GM18861 (cell line): ENCODE measurements around the gene TFE3.

Experiments used
- ATAC-seq: cut with Tn5 transposase; IDR thresholded peaks from one replicate; pipeline ENCODE4 v1.9.1; 2021; ENCODE audit not compliant: unreplicated experiment

Gene TFE3

DNA sequence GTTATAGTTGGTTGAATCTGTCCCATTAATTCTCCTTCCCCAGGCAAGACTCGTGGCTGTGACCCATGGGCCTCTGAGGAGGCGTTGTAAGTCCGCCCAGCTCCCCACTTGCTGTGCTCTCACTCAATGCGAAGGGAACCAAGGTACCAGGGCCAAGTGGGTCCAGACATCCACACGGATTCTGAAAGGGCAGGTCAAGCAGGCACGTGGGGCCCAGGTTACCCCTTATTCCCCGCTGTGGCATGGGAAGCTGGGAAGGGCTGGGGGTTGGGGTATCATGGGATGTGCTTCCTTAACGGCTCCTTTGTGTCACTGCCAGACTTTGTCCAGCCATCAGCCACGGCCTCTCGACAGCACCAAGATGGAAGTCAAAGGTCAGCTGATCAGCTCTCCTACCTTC lies 18.8 kb upstream of the TFE3 start:
- ATAC-seq, result no peak

DNA sequence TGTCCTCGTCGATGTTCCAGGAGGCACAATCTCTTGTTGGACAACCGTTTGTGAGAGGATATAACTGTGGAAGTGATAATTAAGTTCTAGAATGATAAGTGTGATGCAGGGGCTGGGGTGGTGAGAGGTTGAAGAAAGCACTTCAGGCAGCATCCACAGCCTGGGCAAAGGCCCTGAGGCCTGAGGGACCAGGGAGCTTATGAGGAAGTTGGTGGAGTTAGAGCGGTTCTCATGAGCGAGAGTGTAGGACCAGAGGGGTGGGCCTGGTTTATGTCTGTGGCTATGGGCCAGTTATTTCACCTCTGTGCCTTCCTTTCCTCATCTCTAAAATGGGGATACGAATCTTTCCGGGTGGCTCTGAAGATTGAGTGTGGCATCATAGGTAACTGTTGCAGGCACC lies 18.3 kb upstream of the TFE3 start:
- no peak for ATAC-seq

GRCh38 chrX:49060914-49061313 lies 17.8 kb upstream of the TFE3 start:
- ATAC-seq, result no peak

DNA sequence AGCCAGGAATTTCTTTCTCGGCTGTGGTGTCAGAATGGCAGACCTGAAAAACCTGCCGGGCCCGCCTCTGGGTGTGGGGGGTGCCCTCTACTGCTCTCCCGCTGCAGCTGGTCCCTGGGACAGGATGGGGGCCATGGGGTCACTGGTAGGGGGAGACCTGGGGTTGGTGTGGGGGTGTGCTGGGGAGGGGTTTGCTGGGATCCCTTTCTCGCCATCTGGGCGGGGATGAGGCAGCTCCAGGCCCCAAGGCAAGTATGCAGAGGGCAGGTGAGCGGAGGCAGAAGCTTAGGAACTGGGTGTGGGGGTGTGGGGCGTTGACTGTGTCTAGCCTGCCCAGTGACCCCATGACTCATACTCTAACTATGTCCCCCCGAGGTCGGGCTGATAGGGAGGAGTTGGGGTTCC lies 16.5 kb upstream of the TFE3 start:
- ATAC-seq, result no peak

DNA sequence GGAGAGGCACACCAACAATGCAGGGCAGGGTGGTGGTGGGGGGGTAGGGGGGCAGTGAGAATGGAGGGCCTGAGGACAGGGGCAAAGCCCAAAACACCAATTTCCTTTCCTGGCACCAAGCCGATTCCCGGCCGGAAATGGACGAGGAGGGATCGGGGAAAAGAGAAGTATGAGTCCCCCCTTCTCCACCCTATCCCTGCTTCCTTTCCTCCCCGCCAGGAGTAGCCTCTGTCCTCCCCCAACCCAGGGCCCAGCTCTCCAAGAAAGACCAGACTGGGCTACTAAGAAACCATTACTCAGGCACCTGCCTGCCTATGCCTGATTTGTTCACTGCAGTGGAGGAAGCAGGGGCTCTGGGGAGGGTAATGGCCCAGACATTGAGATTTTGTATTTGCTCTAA lies 16.0 kb upstream of the TFE3 start:
- no peak for ATAC-seq

GRCh38 chrX:49058794-49059193 lies 15.6 kb upstream of the TFE3 start, which contains the start of gene CCDC120:
CCDC120 (plus strand) TSS chrX:49058999; CDS start chrX:49062042, 3,043 bp downstream.
- ATAC-seq, result no peak

- ATAC-seq, result no peak
These were observed 11.1 kb upstream of the TFE3 start for GRCh38 chrX:49054073-49054762.

- no peak for ATAC-seq
These were observed 10.3 kb upstream of the TFE3 start for GRCh38 chrX:49053223-49054072.

GRCh38 chrX:49043987-49044281 lies 777 bp upstream of the TFE3 start:
- no peak for ATAC-seq

- ATAC-seq, result no peak
These were observed 457 bp downstream of the TFE3 start for GRCh38 chrX:49042581-49043219.

GRCh38 chrX:49041744-49042580 lies 1.2 kb downstream of the TFE3 start:
- no peak for ATAC-seq

GRCh38 chrX:49040376-49040955 lies 2.7 kb downstream of the TFE3 start:
- ATAC-seq, result no peak

DNA sequence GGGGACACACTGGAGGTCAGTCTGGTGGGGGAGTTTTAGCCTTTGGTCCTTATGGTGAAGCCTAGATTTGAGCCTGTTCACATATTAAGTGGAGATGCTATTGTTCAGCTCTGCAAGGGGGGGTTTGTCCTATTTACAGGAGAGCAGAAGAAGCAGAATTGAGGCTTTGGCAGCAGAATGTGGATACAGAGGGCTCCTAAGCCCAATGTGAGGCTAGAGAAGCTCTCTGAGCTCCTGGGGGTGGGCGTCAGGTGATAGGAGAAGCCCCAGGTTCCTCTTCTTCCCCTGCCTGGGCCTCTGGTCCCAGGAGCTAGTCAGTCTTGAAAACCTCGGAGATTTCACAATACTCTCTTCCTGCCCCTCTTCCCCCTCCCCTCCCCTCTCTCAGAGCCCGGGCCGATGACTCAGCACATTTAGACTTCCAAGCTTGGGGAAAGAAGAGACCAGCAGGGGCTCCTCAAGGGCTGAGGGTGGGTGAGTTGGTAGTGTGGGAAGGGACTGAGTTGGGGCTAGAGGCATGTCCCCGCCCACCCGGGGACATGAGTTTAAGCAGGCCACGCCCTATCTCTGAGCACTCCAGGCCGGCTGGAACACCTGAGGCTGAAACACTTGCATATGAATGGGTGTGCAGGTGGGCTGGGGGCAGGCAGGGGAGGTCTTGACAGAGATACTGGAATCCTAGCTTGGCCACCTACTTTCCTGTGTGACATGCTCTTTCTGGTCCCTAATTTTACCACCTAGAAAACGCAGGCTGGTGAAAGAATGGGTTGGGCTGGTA lies 3.4 kb downstream of the TFE3 start:
- ATAC-seq, result no peak

GRCh38 chrX:49037883-49038475 lies 5.2 kb downstream of the TFE3 start:
- ATAC-seq, result no peak

DNA sequence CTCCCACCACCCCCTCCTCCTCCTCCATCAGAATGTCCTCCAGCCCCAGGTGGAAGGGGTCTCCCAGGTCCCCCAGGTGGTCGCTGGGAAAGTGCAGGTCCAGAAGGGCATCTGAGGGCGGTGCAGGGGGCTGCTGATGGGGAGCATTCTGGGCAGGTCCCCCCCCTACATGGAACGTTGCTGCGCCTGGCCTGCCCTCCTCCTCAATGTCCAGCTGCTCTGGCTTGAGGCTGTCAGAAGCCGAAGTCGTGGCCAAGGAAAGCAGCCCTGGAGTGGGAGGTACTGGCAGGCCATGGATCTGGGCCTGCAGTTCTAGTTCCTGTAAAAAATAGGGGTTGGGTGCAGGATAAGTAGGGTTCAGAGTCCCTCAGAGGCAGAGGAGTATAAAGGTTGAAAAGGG lies 12.9 kb downstream of the TFE3 start:
- ATAC-seq, result no peak

GRCh38 chrX:49029876-49030275 lies 13.3 kb downstream of the TFE3 start:
- ATAC-seq, result no peak

DNA sequence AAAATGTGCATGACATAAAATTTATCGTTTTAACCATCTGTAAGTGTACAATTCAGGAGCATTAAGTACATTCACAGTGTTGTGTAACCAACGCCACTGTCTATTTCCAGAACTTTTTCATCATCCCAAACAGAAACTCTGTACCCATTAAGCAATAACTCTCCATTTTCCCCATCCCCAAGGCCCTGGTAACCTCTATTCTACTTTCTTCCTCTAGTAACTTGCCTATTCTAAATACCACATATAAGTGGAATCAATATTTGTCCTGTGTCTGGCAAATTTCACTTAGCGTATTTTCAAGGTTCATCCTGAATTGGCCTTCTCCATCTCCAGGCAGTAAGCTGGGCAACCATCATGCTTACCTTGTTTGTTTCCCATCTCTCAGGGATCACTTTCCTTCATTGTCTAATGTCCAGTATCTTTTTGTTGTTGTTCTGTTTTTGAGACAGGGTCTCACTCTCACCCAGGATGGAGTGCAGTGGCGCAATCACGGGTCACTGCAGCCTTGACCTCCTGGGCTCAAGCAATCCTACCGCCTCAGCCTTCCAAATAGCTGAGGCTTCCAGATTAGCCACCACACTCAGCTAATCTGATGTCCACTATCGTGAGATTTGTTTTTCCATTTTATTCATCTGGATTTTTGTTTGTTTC lies 23.4 kb downstream of the TFE3 start:
- ATAC-seq, result no peak

DNA sequence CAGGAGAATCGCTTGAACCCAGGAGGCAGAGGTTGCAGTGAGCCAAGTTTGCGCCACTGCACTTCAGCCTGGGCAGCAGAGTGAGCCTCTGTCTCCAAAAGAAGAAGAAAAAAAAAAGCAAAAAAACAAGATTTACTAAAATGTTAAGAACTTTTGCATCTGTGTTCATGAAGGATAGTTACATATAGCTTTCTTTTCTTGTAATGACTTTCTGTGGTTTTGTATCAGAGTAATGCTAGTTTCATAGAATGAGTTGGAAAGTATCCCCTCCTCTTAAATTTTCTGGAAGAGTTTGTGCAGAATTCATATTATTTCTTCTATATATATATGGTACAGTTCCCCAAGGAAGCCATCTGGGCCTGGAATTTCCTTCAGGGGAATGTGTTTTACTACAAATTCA lies 24.1 kb downstream of the TFE3 start:
- ATAC-seq, result no peak

DNA sequence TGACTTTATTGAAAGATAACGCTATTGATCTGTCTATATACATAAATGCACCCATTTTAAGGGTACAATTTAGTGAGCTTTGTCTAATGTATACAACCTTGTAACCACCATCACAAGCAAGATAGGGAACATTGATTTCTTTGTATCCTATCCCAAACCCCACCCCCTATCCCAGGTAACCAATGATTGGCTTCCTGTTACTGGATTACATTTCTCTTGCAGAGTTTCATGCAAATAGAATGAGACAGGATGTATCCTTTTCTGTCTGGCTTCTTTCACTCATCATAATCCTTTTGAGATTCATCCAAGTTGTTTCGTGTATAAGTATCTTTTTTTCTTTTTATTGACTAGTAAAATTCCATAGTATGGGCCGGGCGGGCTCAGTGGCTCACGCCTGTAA lies 39.5 kb downstream of the TFE3 start:
- no peak for ATAC-seq
